Measurements from ENCODE around the gene SPTBN1.

SPTBN1 gene

GRCh38 chr2:54675281-54675680 is 219.2 kb downstream of the SPTBN1 start:
- no peak for ATAC-seq
- no peak for TF ChIP-seq ISL1 (CRISPR knock-in tag; IDR thresholded peaks at IDR 0.05)
- TF ChIP-seq TCF4 (CRISPR knock-in tag; IDR thresholded peaks at IDR 0.05; ENCODE audit: borderline replicate concordance), result no peak
- no peak for TF ChIP-seq TSHZ2 (CRISPR knock-in tag; IDR thresholded peaks at IDR 0.05)
- TF ChIP-seq GLIS3 (CRISPR knock-in tag; IDR thresholded peaks at IDR 0.05), result no peak
- TF ChIP-seq SNAI2 (CRISPR knock-in tag; IDR thresholded peaks at IDR 0.05), result no peak
- TF ChIP-seq PPARA (CRISPR knock-in tag; IDR thresholded peaks at IDR 0.05; ENCODE audit: borderline replicate concordance), result no peak
- no peak for TF ChIP-seq BACH2 (CRISPR knock-in tag; IDR thresholded peaks at IDR 0.05; ENCODE audit: borderline replicate concordance)
- no peak for TF ChIP-seq POU6F1 (CRISPR knock-in tag; IDR thresholded peaks at IDR 0.05; ENCODE audit: borderline replicate concordance, low read depth)
- TF ChIP-seq CREB5 (CRISPR knock-in tag; IDR thresholded peaks at IDR 0.05; ENCODE audit: low read depth), result no peak
- no peak for TF ChIP-seq ZFP30 (CRISPR knock-in tag; IDR thresholded peaks at IDR 0.05)
- no peak for TF ChIP-seq ARNTL (CRISPR knock-in tag; IDR thresholded peaks at IDR 0.05; ENCODE audit: borderline replicate concordance, low read depth)
- no peak for TF ChIP-seq ZNF565 (CRISPR knock-in tag; conservative IDR thresholded peaks at IDR 0.05; ENCODE audit: low read depth)
- TF ChIP-seq ESRRG (CRISPR knock-in tag; IDR thresholded peaks at IDR 0.05), result no peak
- no peak for TF ChIP-seq TOX (CRISPR knock-in tag; IDR thresholded peaks at IDR 0.05; ENCODE audit: borderline replicate concordance)
- TF ChIP-seq CSDC2 (CRISPR knock-in tag; IDR thresholded peaks at IDR 0.05), result no peak
- no peak for TF ChIP-seq OSR1 (CRISPR knock-in tag; IDR thresholded peaks at IDR 0.05)
- no peak for TF ChIP-seq CSRNP3 (CRISPR knock-in tag; IDR thresholded peaks at IDR 0.05)
- TF ChIP-seq ZNF8 (CRISPR knock-in tag; IDR thresholded peaks at IDR 0.05), result no peak

- ATAC-seq, result no peak
- TF ChIP-seq POU6F1 (CRISPR knock-in tag; IDR thresholded peaks at IDR 0.05; ENCODE audit: borderline replicate concordance, low read depth), result no peak
Measured at GRCh38 chr2:54675738-54676137, 219.6 kb downstream of the SPTBN1 start.

GRCh38 chr2:54676656-54677055 is 220.5 kb downstream of the SPTBN1 start:
- ATAC-seq, result peak; percentile 27
- TF ChIP-seq CREB5 (CRISPR knock-in tag; IDR thresholded peaks at IDR 0.05; ENCODE audit: low read depth) (no peak), OSR1 (CRISPR knock-in tag; IDR thresholded peaks at IDR 0.05) (no peak)
